CD14-positive monocyte (primary cell): ENCODE data around the gene OPN1LW. TPM values are rescaled to one million over a fixed set of nuclear protein-coding genes. Genes with fewer than 3 reads are reported as not detected.

Experiments used
- DNase-seq, 3 donors: peaks; one replicate each; pipeline ENCODE4 v3.0.0-alpha.2; 2011 to 2022
- H2AFZ ChIP-seq: 2 replicates; pipeline ENCODE4 v1.6.0; 2012; ENCODE audit warnings: mild to moderate bottlenecking, low read depth, low read length, inconsistent platforms; ENCODE audit not compliant: insufficient read depth, poor library complexity, severe bottlenecking
- H3K27ac ChIP-seq, 2 donors: 1 replicate in 1 of 2; 2 replicates in 1 of 2; pipeline ENCODE4 v1.5.1; 2012 to 2013; ENCODE audit warnings: low read length in 2 of 2, control low read depth in 1 of 2, inconsistent platforms in 1 of 2, low read depth in 1 of 2, mild to moderate bottlenecking in 1 of 2
- H3K27me3 ChIP-seq, 2 donors: one replicate each; pipeline versions ENCODE4 v1.6.0 to v1.6.1; 2011 to 2013; ENCODE audit warnings: low read length in 2 of 2; ENCODE audit not compliant: control insufficient read depth in 2 of 2, insufficient read depth in 2 of 2
- H3K36me3 ChIP-seq, 2 donors: replicated peaks in 1 of 2; 1 replicate in 1 of 2; 2 replicates in 1 of 2; pipeline versions ENCODE4 v1.5.1 to v1.6.1; 2012 to 2013; ENCODE audit warnings: low read length in 2 of 2, control low read depth in 1 of 2, inconsistent platforms in 1 of 2, mild to moderate bottlenecking in 1 of 2; ENCODE audit not compliant: insufficient read depth in 2 of 2, control insufficient read depth in 1 of 2
- H3K4me1 ChIP-seq, 2 donors: 1 replicate in 1 of 2; 2 replicates in 1 of 2; pipeline versions ENCODE4 v1.5.1 to v1.6.1; 2012 to 2013; ENCODE audit warnings: low read length in 2 of 2, control low read depth in 1 of 2, inconsistent platforms in 1 of 2, mild to moderate bottlenecking in 1 of 2, moderate library complexity in 1 of 2; ENCODE audit not compliant: insufficient read depth in 2 of 2, control insufficient read depth in 1 of 2
- H3K4me2 ChIP-seq: replicated peaks from 2 replicates; pipeline ENCODE3; 2012; ENCODE audit warnings: low read length, moderate library complexity, mild to moderate bottlenecking; ENCODE audit not compliant: poor library complexity, severe bottlenecking; ENCODE audit errors: extremely low read depth
- H3K4me3 ChIP-seq, 3 experiments: fragments of 200-600 bp in 1 of 3; sonication (generic) in 1 of 3; replicated peaks in 1 of 3; 1 replicate in 2 of 3; 2 replicates in 1 of 3; pipeline ENCODE4 v1.5.1; 2011 to 2013; ENCODE audit warnings: low read length in 3 of 3, mild to moderate bottlenecking in 3 of 3, control low read depth in 2 of 3, low read depth in 2 of 3, inconsistent platforms in 1 of 3, moderate library complexity in 1 of 3
- H3K79me2 ChIP-seq: 2 replicates; pipeline ENCODE4 v1.6.0; 2012; ENCODE audit warnings: mild to moderate bottlenecking, control low read depth, inconsistent platforms, low read length, moderate library complexity; ENCODE audit not compliant: insufficient read depth
- H3K9ac ChIP-seq: 2 replicates; pipeline ENCODE4 v1.6.0; 2017; ENCODE audit warnings: low read length, mild to moderate bottlenecking; ENCODE audit not compliant: insufficient read depth, poor library complexity, severe bottlenecking
- H3K9me3 ChIP-seq, 2 donors: replicated peaks in 1 of 2; 1 replicate in 1 of 2; 2 replicates in 1 of 2; pipeline versions ENCODE4 v1.5.1 to v1.6.1; 2012 to 2013; ENCODE audit warnings: low read length in 2 of 2, control low read depth in 1 of 2; ENCODE audit not compliant: control insufficient read depth in 1 of 2, insufficient read depth in 1 of 2
- H4K20me1 ChIP-seq: 2 replicates; pipeline ENCODE4 v1.6.0; 2012; ENCODE audit warnings: mild to moderate bottlenecking, low read length, control low read depth, moderate library complexity; ENCODE audit not compliant: insufficient read depth
- H3K27ac Mint-ChIP-seq, 7 donors: one replicate each; pipeline ENCODE4 v1.8.0; 2020; ENCODE audit warnings: mild to moderate bottlenecking in 7 of 7, mixed read lengths in 7 of 7, moderate library complexity in 6 of 7, inconsistent platforms in 2 of 7
- H3K27me3 Mint-ChIP-seq, 3 donors: one replicate each; pipeline ENCODE4 v1.8.0; 2021 to 2022; ENCODE audit warnings: low read depth in 3 of 3, mild to moderate bottlenecking in 3 of 3, mixed read lengths in 3 of 3, moderate library complexity in 3 of 3, inconsistent platforms in 1 of 3
- H3K36me3 Mint-ChIP-seq, 2 donors: one replicate each; pipeline ENCODE4 v1.8.0; 2020; ENCODE audit warnings: mixed read lengths in 2 of 2, inconsistent platforms in 1 of 2, mild to moderate bottlenecking in 1 of 2
- H3K4me1 Mint-ChIP-seq: one replicate; pipeline ENCODE4 v1.8.0; 2020; ENCODE audit warnings: mild to moderate bottlenecking, mixed read lengths
- H3K4me3 Mint-ChIP-seq, 2 donors: one replicate each; pipeline ENCODE4 v1.8.0; 2020; ENCODE audit warnings: mild to moderate bottlenecking in 2 of 2, mixed read lengths in 2 of 2, moderate library complexity in 1 of 2
- H3K9me3 Mint-ChIP-seq, 7 donors: one replicate each; pipeline ENCODE4 v1.8.0; 2020 to 2022; ENCODE audit warnings: mixed read lengths in 7 of 7, mild to moderate bottlenecking in 6 of 7, moderate library complexity in 6 of 7, inconsistent platforms in 2 of 7
- WGBS: methylation state at CpG from one replicate; pipeline ENCODE4 v1.1.5; 2013; ENCODE audit warnings: missing lambda C conversion rate; ENCODE audit not compliant: insufficient coverage; 5-methylcytosine and 5-hydroxymethylcytosine counted together
- intact Hi-C, 2 donors: fragments of 100-400 bp; cut with micrococcal nuclease; formaldehyde crosslinking; loops; one replicate each; pipeline versions ENCODE4 v1.15.0 to v1.15.1; 2023
- polyA plus RNA-seq, 3 donors: library from polyadenylated mRNA; depleted of rRNA in 1 of 3; unstranded in 2 of 3; stranded (reverse) in 1 of 3; fragments of 300-500 nt in 2 of 3; fragments of >200 nt in 1 of 3; fragmentation: Illumina TruSeq in 2 of 3; gene quantifications; 1 replicate in 2 of 3; 2 replicates in 1 of 3; pipeline ENCODE4 v1.2.3, GENCODE V29; 2012 to 2021
- TF ChIP-seq, protein P1 (sequence below): fragments of 200-600 bp; IDR thresholded peaks from one replicate; pipeline ENCODE4 v1.8.0; 2022; ENCODE audit warnings: antibody characterized with exemption, mild to moderate bottlenecking

Gene OPN1LW
- polyA plus RNA-seq, 3 donors, result not detected

DNA sequence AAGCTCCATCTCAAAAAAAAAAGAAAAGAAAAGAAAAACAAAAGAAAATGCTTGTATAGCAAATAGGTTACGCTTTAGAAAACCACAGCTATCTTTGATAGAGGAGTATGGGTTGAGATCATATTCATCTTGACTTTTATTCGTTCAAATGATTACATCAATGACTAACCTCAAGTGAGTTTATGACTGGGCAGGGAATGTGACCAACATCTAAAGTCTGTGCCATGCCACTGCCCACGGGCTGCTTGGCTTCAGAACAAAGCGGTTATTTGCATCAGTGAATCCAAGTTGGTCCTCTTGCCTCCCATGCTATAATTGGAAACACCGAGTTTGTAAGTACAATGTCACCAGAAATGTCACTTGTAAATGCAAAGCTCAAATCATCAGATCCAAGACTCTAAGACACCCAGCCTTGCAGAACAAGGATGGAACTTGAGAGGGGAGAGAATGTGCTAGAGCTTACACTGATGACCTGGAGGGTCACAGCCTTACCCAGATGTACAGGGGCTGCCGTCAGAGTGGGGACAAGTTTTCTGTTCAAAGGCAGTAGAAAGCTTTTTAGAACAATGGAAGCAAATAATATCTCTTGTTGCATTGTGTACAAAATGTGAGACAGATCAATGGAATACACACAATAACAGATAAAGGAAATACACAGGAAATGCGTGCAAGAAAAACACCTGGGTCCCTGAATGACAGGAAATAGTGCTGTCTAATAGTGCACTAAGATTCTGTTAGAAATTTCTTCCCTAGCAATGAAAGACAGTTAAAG lies 8.4 kb upstream of the OPN1LW start:
- WGBS, result 92% methylated on average over 2 of the region's 7 CpGs
- no peaks in the 10 kb centered on the region for H4K20me1 ChIP-seq
- peaks cover 9 to 10% of the 10 kb centered on the region in 2 donors for H3K4me1 ChIP-seq
- no peak overlapping the region for H3K27ac ChIP-seq
- no peaks in the 10 kb centered on the region for H3K9me3 ChIP-seq
- no peak for DNase-seq
- no peak overlapping the region for H3K4me3 ChIP-seq
- Mint-ChIP-seq H3K4me3 (peak overlapping the region in 1 of 2 donors; percentile 42), H3K4me1 (peaks cover 22% of the 10 kb centered on the region), H3K27ac (no peak overlapping the region), H3K9me3 (peaks cover 0 to 3% (median 1%) of the 10 kb centered on the region in 7 donors), H3K27me3 (peaks cover 5 to 42% (median 6%) of the 10 kb centered on the region in 3 donors), H3K36me3 (peaks cover 0 to 2% of the 10 kb centered on the region in 2 donors)
- peaks cover 0 to 12% of the 10 kb centered on the region in 2 donors for H3K27me3 ChIP-seq
- no peak overlapping the region for H3K9ac ChIP-seq
- no peaks in the 10 kb centered on the region for H3K36me3 ChIP-seq
- intact Hi-C loops, result no loop called here
- H3K79me2 ChIP-seq, result no peaks in the 10 kb centered on the region
- TF ChIP-seq, protein P1, sequence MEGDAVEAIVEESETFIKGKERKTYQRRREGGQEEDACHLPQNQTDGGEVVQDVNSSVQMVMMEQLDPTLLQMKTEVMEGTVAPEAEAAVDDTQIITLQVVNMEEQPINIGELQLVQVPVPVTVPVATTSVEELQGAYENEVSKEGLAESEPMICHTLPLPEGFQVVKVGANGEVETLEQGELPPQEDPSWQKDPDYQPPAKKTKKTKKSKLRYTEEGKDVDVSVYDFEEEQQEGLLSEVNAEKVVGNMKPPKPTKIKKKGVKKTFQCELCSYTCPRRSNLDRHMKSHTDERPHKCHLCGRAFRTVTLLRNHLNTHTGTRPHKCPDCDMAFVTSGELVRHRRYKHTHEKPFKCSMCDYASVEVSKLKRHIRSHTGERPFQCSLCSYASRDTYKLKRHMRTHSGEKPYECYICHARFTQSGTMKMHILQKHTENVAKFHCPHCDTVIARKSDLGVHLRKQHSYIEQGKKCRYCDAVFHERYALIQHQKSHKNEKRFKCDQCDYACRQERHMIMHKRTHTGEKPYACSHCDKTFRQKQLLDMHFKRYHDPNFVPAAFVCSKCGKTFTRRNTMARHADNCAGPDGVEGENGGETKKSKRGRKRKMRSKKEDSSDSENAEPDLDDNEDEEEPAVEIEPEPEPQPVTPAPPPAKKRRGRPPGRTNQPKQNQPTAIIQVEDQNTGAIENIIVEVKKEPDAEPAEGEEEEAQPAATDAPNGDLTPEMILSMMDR, result no peak
- H2AFZ ChIP-seq, result no peak overlapping the region
- no peak overlapping the region for H3K4me2 ChIP-seq

DNA sequence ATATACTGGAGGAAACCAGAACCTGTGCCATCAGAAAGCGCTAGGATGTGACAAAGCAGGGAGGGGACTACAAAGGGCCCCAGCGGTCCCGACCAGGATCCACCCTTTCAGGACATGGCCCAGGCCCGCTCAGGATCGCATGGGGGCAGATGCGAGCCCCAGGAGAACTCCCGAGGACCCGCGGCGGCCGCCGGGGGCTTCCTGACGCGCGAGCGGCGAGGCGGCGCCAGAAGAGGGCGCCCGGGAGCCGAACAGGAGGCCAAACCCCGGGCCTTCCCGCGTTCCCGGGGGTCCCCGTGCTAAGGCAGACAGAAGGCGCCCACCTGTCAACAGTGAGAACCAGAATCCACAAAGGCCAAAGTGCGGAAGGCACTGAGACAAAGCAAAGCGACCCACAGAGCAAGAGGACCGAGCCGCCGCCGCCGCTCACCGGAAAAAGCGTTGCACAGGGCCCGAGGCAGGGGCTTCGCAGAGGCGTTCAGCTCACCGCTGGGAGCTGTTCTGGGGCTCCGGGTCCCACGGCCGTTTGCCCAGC lies 7.3 kb upstream of the OPN1LW start:
- DNase-seq, result peak; percentile 65 to 68 (median 66)
- Mint-ChIP-seq H3K36me3 (peaks cover 0 to 2% of the 10 kb centered on the region in 2 donors), H3K4me1 (peaks cover 22% of the 10 kb centered on the region), H3K27ac (peak overlapping the region; percentile 82 to 93 (median 92)), H3K9me3 (peaks cover 0 to 3% (median 1%) of the 10 kb centered on the region in 7 donors), H3K27me3 (peaks cover 5 to 40% (median 6%) of the 10 kb centered on the region in 3 donors), H3K4me3 (peak overlapping the region; percentile 64 to 93)
- H3K4me3 ChIP-seq, result peak overlapping the region in 2 of 3 experiments; percentile 10 to 29
- peak overlapping the region; percentile 49 for H3K9ac ChIP-seq
- H3K4me1 ChIP-seq, result peaks cover 9 to 10% of the 10 kb centered on the region in 2 donors
- WGBS, result 0% methylated on average over 10 of the region's 44 CpGs
- H3K9me3 ChIP-seq, result no peaks in the 10 kb centered on the region
- intact Hi-C loops, result no loop called here
- H3K4me2 ChIP-seq, result peak overlapping the region; percentile 24
- peaks cover 0 to 12% of the 10 kb centered on the region in 2 donors for H3K27me3 ChIP-seq
- H3K79me2 ChIP-seq, result no peaks in the 10 kb centered on the region
- H3K27ac ChIP-seq, result peak overlapping the region in 1 of 2 donors; percentile 63
- H2AFZ ChIP-seq, result peak overlapping the region; percentile 68
- no peaks in the 10 kb centered on the region for H4K20me1 ChIP-seq
- no peaks in the 10 kb centered on the region for H3K36me3 ChIP-seq
- TF ChIP-seq, protein P1, result peak; percentile 76
